Natural killer cell (primary cell): ENCODE data around the gene PARD6G. TPM values are rescaled to one million over a fixed set of nuclear protein-coding genes. Genes with fewer than 3 reads are reported as not detected.

Source experiments
- ATAC-seq, 3 donors: fragments of 150-1000 bp in 2 of 3; fragments of 200-7000 bp in 1 of 3; cut with Tn5 transposase; 1 replicate in 1 of 3; 2 replicates in 2 of 3; pipeline ENCODE4 v1.10.0; 2021; ENCODE audit warnings: mild to moderate bottlenecking in 2 of 3, moderate library complexity in 2 of 3
- DNase-seq, 2 donors: peaks; one replicate each; pipeline versions ENCODE4 v3.0.0 to v3.0.0-alpha.2; 2013 to 2021; ENCODE audit warnings: mixed read lengths in 1 of 2
- H3K27ac ChIP-seq: one replicate; pipeline ENCODE4 v1.5.1; 2013; ENCODE audit warnings: mild to moderate bottlenecking, low read length
- H3K27me3 ChIP-seq: one replicate; pipeline ENCODE4 v1.6.1; 2013; ENCODE audit warnings: low read length; ENCODE audit not compliant: control insufficient read depth, insufficient read depth
- H3K36me3 ChIP-seq: one replicate; pipeline ENCODE4 v1.6.1; 2013; ENCODE audit warnings: low read length; ENCODE audit not compliant: control insufficient read depth, insufficient read depth
- H3K4me1 ChIP-seq: one replicate; pipeline ENCODE4 v1.6.1; 2013; ENCODE audit warnings: low read length; ENCODE audit not compliant: control insufficient read depth, insufficient read depth
- H3K4me3 ChIP-seq: one replicate; pipeline ENCODE4 v1.5.1; 2013; ENCODE audit warnings: low read length
- H3K9me3 ChIP-seq: one replicate; pipeline ENCODE4 v1.6.1; 2013; ENCODE audit warnings: low read length; ENCODE audit not compliant: control insufficient read depth, insufficient read depth
- H3K27ac Mint-ChIP-seq, 2 donors: one replicate each; pipeline ENCODE4 v1.8.0; 2022; ENCODE audit warnings: mild to moderate bottlenecking in 2 of 2, mixed read lengths in 2 of 2, moderate library complexity in 1 of 2
- H3K27me3 Mint-ChIP-seq, 2 donors: one replicate each; pipeline ENCODE4 v1.8.0; 2022; ENCODE audit warnings: low read depth in 2 of 2, mixed read lengths in 2 of 2
- H3K36me3 Mint-ChIP-seq: one replicate; pipeline ENCODE4 v1.8.0; 2022; ENCODE audit warnings: mixed read lengths
- H3K4me1 Mint-ChIP-seq, 2 donors: one replicate each; pipeline ENCODE4 v1.8.0; 2022; ENCODE audit warnings: mixed read lengths in 2 of 2
- H3K4me3 Mint-ChIP-seq: one replicate; pipeline ENCODE4 v1.8.0; 2022; ENCODE audit warnings: mild to moderate bottlenecking, moderate library complexity, mixed read lengths
- H3K9me3 Mint-ChIP-seq, 2 donors: one replicate each; pipeline ENCODE4 v1.8.0; 2022; ENCODE audit warnings: mixed read lengths in 2 of 2
- WGBS: methylation state at CpG from one replicate; pipeline ENCODE4 v1.1.7; 2013; ENCODE audit warnings: missing lambda C conversion rate; ENCODE audit not compliant: insufficient coverage; 5-methylcytosine and 5-hydroxymethylcytosine counted together
- intact Hi-C: fragments of 100-400 bp; cut with micrococcal nuclease; formaldehyde crosslinking; loops from one replicate; pipeline ENCODE4 v1.14.2; 2022
- total RNA-seq, 4 donors: library from RNA; stranded (reverse); fragments of 120-200 nt in 1 of 4; gene quantifications; one replicate each; pipeline versions ENCODE4 v1.2.3 to v1.2.4, GENCODE V29; 2013 to 2022
- TF ChIP-seq, protein P1 (sequence below): fragments of 200-600 bp; IDR thresholded peaks from one replicate; pipeline ENCODE4 v1.8.0; 2022; ENCODE audit warnings: antibody characterized with exemption

PARD6G gene
- total RNA-seq, 3 donors from 2014 or later (not counting 1 experiment from before 2014, with no cell fraction given), result not detected

DNA sequence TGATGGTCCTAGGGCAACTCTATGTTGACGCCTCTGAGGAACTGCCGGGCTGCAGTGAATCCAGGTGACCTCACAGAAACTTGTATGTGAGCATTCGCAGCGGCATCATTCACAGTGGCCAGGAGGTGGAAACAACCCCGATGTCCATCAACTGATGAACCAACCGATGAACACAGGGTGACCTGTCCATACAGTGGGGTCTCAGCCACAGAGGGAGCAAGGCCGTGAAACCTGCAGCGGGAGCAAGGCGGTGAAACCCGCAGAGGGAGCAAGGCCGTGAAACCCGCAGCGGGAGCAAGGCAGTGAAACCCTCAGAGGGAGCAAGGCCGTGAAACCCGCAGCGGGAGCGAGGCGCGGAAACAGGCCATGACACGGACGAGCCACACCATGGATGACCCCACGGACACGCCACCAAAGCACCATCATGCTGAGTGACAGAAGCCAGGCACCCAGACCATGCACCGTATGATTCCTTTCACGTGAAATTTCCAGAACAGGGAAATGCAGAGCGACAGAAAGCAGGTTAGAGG is 63.0 kb downstream of the PARD6G start:
- H3K36me3 ChIP-seq, result no peaks in the 10 kb centered on the region
- Mint-ChIP-seq H3K9me3 (no peaks in the 10 kb centered on the region), H3K27ac (no peak overlapping the region), H3K4me3 (no peak overlapping the region), H3K36me3 (no peaks in the 10 kb centered on the region), H3K4me1 (no peaks in the 10 kb centered on the region), H3K27me3 (peaks cover 0 to 5% of the 10 kb centered on the region in 2 donors)
- DNase-seq, result no peak
- H3K4me3 ChIP-seq, result no peak overlapping the region
- H3K27ac ChIP-seq, result no peak overlapping the region
- TF ChIP-seq, protein P1, sequence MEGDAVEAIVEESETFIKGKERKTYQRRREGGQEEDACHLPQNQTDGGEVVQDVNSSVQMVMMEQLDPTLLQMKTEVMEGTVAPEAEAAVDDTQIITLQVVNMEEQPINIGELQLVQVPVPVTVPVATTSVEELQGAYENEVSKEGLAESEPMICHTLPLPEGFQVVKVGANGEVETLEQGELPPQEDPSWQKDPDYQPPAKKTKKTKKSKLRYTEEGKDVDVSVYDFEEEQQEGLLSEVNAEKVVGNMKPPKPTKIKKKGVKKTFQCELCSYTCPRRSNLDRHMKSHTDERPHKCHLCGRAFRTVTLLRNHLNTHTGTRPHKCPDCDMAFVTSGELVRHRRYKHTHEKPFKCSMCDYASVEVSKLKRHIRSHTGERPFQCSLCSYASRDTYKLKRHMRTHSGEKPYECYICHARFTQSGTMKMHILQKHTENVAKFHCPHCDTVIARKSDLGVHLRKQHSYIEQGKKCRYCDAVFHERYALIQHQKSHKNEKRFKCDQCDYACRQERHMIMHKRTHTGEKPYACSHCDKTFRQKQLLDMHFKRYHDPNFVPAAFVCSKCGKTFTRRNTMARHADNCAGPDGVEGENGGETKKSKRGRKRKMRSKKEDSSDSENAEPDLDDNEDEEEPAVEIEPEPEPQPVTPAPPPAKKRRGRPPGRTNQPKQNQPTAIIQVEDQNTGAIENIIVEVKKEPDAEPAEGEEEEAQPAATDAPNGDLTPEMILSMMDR, result no peak
- intact Hi-C loops, result no loop called here
- ATAC-seq, result no peak
- no peaks in the 10 kb centered on the region for H3K9me3 ChIP-seq
- no peaks in the 10 kb centered on the region for H3K27me3 ChIP-seq
- 94% methylated on average over 26 of the region's 26 CpGs for WGBS
- no peaks in the 10 kb centered on the region for H3K4me1 ChIP-seq

- Mint-ChIP-seq H3K27ac (no peak overlapping the region), H3K4me3 (no peak overlapping the region), H3K27me3 (peaks cover 0 to 5% of the 10 kb centered on the region in 2 donors), H3K9me3 (no peaks in the 10 kb centered on the region), H3K4me1 (peaks cover 0 to 5% of the 10 kb centered on the region in 2 donors), H3K36me3 (no peaks in the 10 kb centered on the region)
- no peak for DNase-seq
- intact Hi-C loops, result no loop called here
- H3K4me3 ChIP-seq, result no peak overlapping the region
- TF ChIP-seq, protein P1, result no peak
- H3K4me1 ChIP-seq, result no peaks in the 10 kb centered on the region
- WGBS, result 87% methylated on average over 13 of the region's 13 CpGs
- H3K27ac ChIP-seq, result no peak overlapping the region
- H3K27me3 ChIP-seq, result no peaks in the 10 kb centered on the region
- no peaks in the 10 kb centered on the region for H3K9me3 ChIP-seq
- no peak for ATAC-seq
- H3K36me3 ChIP-seq, result no peaks in the 10 kb centered on the region
These were observed 63.9 kb downstream of the PARD6G start for GRCh38 chr18:80183273-80184050.

DNA sequence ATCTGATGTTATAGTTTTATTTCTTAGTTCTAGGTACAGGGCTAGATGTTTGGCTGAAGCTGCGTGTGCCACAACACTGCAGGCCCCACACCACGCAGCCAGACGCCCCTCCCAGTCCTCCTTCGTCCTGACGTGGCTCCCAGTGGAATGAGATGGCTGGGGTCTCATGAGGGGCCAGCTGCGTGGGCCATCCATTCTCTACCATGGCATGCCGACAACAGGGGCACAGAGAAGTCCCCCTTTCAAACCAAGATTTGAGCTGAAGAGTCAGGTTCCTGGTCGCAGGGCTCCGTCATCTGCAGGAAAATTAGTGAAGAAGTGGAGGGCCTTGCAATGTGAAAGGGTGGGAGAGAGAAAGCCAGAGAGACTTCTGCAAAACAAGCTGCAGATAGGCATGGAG is 64.5 kb downstream of the PARD6G start:
- no peaks in the 10 kb centered on the region for H3K9me3 ChIP-seq
- H3K27me3 Mint-ChIP-seq, result peaks cover 0 to 5% of the 10 kb centered on the region in 2 donors

More for the DNA sequence above, 64.5 kb downstream of the PARD6G start:
- no peak overlapping the region for H3K27ac ChIP-seq
- ATAC-seq (no peak), DNase-seq (no peak)
- no peak overlapping the region for H3K4me3 ChIP-seq
- Mint-ChIP-seq H3K27ac (no peak overlapping the region), H3K4me1 (peaks cover 0 to 7% of the 10 kb centered on the region in 2 donors), H3K36me3 (no peaks in the 10 kb centered on the region), H3K4me3 (no peak overlapping the region), H3K9me3 (no peaks in the 10 kb centered on the region)
- TF ChIP-seq, protein P1, result no peak
- intact Hi-C loops, result no loop called here
- no peaks in the 10 kb centered on the region for H3K36me3 ChIP-seq
- WGBS, result 89% methylated on average over 9 of the region's 9 CpGs
- H3K4me1 ChIP-seq, result no peaks in the 10 kb centered on the region
- no peaks in the 10 kb centered on the region for H3K27me3 ChIP-seq
